Measurements from ENCODE around the gene DNTT.
"Not testable (repeated sequence)": the region's sequence is repeated elsewhere in the genome, so short reads cannot be mapped to it uniquely, and the experiment has no call there.

The DNTT gene

GRCh38 chr10:96276831-96277230 lies 27.4 kb upstream of the DNTT start:
- no peak for DNase-seq

- DNase-seq, result no peak
These were observed 25.0 kb upstream of the DNTT start for GRCh38 chr10:96279191-96279641.

- DNase-seq, result no peak
These were observed 23.4 kb upstream of the DNTT start for GRCh38 chr10:96280859-96281258.

DNA sequence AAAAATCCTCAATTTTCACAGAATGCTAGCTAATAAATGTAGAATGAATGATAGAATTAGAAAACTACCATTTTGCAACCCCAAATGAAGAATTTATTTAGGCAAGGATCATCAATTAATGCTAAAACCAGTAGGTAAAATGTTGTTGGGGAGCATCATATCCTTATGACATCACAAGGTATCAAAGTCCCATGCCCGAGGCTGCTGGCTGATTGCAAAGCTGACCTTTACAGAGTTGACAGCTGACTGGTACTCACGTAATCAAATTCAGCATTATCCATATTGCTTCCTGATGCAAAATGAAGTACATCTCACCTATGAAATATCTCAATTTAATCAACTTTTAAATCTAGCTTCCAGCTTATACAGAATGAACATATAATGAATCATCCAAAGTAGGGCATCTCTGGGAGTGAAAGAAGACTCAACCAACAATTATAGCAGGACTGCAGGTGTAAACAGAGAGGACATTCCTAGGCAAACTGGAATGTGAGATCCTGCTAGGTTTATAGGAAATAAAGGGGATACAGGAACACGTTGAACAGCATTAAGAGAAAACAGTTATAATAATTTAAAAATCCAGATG lies 22.7 kb upstream of the DNTT start:
- DNase-seq, result no peak

GRCh38 chr10:96283351-96283750 lies 20.9 kb upstream of the DNTT start:
- no peak for DNase-seq

DNA sequence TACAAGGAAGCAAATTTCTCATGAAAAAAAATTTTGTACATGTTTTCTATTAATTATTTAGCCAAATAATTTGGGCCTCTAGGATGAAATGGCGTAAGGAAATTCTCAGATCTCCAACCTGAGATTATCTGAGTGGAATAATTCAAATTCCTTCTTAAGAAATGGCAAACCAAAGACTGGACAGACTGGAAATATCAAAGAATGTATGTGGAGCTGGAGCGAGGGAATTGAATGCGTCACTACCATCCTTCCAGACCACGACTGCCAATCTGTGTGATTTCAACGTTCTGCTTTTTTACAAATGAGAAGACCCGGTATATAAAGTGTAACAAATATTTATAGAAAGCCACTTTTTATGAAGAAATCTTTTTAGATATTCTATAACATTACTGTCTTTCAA lies 20.5 kb upstream of the DNTT start:
- no peak for DNase-seq

DNA sequence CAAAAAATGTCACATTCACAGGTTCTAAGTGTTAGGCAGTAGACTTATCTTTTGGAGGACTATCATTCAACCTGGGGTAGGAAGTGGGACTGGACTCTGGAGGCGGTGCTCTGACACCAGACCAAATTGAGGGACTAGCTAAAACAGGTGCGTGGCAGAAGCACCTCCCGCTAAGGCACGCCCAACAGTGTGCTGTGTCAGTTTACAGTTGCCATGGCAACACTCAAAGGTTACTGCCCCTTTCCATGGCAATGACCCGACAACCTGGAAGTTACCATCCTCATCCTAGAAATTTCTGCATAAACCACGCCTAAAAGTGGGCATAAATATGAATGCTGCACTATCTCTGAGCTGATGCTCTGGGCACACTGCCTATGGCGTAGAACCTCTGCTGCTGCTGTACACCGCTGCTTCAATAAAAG lies 18.9 kb upstream of the DNTT start:
- DNase-seq, result no peak

DNA sequence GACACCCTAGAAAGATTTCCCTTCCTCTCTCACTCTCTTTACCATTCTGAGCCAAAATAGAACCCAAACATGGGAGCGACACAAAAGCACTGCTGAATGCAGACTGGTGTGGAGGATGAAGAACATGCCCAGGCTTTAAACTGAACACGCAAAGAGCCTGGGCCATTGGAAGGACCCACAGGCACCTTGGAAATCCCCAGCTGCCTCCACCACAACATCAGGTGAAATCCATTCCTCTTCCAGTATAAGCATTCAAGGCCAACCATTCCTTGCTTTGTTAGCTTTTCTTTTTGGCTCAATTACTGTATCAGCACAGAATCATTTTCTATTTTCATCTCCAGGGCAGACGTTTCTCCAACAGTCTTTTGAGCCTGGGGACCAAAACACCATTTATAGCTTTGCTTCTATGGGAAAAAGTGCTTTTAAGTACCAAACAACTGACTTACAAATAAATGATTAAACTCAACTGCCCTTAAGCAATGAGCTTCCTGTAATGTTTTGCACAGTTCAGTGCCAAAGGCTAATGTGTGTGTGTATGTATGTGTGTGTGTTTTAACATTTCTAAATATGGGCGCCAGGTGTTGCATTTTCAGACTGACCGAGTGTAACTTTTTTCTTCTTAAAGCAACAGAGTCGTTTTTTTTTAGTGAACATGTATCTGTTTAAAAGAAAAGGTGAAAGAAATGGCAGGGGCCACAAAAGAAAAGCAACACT lies 16.7 kb upstream of the DNTT start:
- peak; percentile 73 for DNase-seq

DNA sequence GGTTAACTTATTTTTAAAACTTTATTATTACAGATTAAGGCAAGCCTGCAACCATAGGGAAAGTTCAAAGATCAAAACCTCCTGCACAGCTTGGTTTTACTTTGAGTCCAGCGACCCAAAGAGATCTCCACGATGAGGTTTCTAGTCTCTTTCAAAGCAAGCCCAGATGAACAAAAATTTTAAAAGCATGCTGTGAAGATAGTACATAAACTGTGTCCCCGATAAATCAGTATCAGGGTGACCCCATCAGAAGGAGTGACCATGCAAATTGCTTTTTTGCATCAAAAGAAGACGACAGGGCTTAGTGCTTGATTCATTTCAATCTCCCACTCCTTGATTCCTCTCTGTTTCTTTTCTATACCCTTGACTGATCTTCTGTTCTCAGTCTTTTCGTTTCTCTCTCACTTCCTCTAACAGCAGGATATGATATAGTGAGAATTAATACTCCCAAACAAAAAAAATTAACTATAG lies 16.0 kb upstream of the DNTT start:
- no peak for DNase-seq

DNA sequence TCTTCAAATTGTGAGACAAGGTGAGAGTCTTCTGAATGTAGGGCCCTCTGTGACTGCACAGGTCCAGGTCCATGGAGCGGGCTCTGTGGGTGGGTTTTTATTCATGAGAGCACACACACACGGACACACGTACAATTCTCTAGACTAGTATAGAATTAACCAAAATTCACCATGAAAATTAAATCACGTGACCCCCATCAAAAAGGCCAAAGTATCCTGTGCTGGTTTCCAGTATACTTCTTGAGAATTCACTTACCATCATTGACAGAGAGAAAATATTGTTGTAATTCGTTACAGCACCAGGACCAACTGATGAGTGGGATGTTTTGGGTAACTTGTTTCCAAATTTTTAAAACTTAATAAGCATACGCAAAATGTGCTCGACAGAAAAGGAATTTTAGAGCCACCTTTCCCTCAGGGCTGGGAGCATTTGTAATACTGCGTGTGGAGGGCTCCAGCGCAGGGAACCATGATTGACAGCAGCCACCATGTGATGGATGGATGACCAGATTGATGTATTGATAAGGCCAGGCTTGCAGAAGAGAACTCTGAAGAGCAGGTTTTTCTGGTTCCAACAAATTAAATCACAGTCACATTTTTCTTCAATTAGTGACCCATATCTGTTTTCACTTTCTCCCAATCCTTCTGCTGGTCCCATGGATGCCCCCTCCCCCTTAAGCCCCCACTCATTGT lies 14.9 kb upstream of the DNTT start:
- no peak for DNase-seq

- no peak for DNase-seq
These were observed 13.7 kb upstream of the DNTT start for GRCh38 chr10:96290368-96291133.

DNA sequence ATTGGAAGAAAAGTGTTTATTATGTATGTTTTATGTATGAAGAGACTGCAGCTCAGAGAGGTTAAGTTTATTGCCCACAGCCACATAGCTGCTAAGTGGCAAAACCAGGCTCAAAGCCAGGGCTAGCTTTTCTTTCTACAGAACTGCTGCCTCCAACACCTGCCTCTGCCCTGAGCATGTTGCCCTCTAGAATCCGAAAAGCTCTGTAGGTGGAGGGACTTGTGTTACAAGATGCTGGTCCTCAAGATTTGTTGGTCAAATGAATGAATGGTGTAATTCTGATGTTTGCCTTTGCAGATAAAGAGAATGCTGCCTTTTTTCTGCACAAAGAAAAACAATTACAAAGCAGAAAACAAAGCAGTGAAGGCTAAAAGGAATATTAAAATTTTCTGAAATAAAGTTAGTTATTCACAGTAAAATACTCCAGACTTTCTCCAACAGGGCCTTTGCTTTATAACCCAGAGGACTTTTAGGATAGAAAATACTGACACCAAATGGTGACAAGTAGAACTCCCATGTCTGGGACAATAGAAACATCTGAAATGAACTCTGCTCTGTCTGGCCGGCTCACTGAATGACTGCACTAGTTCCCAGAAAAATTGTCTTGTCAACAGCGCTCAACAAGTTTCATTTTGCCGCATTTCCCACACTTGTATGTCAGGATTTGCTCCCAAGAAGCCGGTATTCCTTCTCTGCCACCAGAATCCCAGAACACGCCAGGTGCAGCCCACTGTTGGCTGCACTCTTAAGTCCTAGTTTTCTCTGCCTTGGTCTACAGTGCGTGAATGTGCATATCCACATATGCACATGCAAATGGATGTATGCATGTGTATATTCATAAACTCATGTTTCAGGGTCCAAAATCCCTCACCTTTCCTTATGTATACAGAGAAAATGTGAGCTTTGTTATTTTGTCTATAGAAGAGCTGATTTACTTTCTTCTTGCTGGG lies 11.0 kb upstream of the DNTT start:
- peak; percentile 74 for DNase-seq

DNA sequence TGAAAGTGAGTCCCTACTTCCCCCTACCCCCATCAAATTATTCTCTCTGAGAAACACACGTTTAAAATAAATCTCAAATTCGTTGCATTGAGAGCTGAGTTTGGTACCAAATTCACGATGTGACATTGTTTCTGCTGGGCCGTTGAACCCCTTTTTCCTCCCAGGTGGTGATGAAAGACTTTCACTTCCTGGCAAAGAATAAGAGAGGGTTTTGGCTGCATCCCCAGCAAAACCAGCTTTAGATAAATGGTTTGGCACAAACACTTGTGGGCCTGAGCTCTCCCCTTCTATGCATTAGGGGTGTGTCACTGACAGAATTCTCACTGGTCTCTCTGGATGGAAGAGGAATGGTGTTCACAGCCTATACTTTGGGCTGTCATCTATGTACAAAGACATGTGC lies 8.8 kb upstream of the DNTT start:
- DNase-seq, result no peak

DNA sequence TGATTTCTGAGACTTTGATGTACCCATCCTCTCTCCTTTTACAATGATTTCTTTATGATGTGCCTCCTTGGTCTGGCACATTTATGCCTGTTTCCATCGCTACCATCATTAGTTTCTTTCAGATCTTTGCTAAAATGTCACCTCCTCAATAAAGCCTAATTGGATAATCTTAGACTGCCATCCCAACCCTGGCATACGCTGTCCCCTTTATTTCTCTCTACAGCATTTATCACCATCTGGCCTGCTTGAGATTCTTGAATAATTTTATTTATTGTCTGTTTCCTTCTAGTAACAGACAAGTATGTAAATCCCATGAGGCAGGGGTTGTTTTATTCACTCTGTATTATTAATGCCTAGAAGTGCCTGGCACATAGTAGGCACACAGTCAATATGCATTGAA lies 6.7 kb upstream of the DNTT start:
- DNase-seq, result no peak

GRCh38 chr10:96298362-96298761 lies 5.9 kb upstream of the DNTT start:
- DNase-seq, result no peak

DNA sequence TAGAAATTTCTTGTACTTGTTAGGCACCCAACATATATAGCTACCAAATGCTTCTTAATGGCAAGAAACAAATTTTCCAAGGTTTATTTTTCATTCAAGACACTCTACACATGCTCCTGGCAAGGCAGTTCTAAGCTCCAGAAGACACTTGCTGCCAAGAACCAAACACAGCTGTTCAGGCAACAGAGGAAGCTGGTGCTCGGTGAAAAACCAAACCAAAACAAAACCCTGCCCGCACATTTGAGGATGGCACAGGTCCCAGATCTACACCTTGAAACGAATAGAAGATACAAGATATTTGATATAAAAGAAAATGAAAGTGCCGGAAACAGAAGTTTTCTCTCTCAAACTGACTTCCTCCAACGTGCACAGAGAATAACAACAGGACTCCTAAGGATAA lies 4.9 kb upstream of the DNTT start:
- DNase-seq, result no peak

- no peak for DNase-seq
These were observed 2.6 kb upstream of the DNTT start for GRCh38 chr10:96301616-96302015.

DNA sequence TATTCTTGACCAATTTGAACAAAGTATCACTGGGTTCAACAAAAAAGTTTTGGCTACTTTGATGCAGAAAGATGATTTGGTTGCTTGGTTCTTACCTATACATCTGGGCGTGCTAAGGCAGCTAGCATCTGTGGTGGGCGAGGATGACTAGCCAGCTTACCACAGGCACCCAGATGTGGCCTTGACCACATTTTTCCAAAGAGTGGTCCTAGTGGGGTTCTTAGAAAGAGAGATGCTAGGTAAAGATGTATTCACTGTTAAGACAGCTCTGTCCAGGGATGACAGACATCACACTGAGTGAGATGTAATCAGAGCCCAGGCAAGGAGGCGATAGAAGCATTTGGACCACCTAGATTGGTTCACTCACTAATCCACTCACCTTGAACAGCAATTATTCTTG lies 785 bp downstream of the DNTT start:
- no peak for DNase-seq

DNA sequence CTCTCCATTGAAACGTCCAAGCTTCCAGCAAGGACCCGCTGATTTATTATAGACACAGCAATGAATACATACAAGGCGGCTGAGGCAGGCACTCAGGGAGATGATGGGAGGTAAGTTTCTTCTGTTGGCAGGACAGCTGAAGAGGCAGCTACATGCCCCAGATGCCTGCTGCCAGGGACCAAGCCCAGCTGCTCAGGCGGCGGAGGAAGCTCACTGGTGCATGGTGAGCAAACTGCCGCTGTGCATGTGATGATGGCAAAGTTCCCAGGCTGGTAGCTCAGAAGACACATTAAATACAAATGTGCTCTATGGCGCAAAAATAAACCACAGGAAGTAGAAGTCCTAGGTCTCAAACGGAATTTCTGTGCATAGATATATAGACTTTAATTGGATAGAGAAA lies 2.3 kb downstream of the DNTT start:
- no peak for DNase-seq

DNA sequence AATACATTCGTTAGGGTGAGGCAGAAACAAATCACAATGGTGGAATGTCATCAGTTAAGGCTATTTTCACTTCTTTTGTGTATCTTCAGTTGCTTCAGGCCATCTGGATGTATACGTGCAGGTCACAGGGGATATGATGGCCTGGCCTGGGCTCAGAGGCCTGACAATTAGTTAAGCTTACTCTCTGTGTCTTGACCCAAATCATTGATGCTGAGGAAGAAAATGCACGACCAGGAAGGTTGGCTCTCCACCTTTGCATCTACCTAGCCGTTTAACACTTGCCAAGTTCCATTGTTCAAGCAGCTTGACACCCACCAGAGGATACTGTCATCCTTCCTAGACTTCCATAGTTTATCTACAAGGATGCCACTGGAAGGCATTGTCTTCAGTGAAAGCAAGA lies 4.6 kb downstream of the DNTT start:
- DNase-seq, result not testable (repeated sequence)

- DNase-seq, result no peak
These were observed 5.5 kb downstream of the DNTT start for GRCh38 chr10:96309628-96310320.

- no peak for DNase-seq
These were observed 6.1 kb downstream of the DNTT start for GRCh38 chr10:96310321-96310669.

Data from kidney glomerular epithelial cell (primary cell).